ENCODE data around the gene MRAS. TPM values are rescaled to one million over a fixed set of nuclear protein-coding genes. Genes with fewer than 3 reads are reported as not detected.

Gene MRAS
- total RNA-seq, 1 donor from 2014 or later, result not detected

GRCh38 chr3:138384976-138385375 lies 36.6 kb downstream of the MRAS start:
- intact Hi-C loops (cut with micrococcal nuclease), result loop anchor here (1.0 kb wide), 1 partner anchor 49 kb away; the partner anchor contains the start of gene ESYT3

DNA sequence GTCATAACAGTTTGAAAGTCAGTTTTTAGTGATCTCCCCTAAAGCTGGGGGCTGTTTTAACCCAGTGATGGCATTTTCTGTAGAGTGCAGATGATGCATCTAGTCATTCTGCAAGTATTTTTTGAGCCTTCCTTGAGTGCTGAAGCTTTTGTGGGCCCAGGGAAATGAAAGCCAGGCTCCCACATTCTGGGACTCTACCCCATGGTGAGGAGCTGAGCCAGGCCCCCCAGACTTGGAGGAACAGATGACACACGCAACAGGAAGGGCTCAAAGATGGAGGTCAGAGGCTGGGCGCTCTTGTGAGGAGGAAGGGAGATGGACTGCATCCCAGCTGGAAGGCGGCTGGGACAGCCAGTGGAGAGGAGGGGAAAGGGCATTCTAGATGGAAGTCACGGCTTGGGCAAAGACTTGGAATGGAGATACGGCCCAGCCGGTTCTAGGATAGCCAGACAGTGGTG lies 40.8 kb downstream of the MRAS start:
- intact Hi-C loops (cut with micrococcal nuclease), result no loop called here

DNA sequence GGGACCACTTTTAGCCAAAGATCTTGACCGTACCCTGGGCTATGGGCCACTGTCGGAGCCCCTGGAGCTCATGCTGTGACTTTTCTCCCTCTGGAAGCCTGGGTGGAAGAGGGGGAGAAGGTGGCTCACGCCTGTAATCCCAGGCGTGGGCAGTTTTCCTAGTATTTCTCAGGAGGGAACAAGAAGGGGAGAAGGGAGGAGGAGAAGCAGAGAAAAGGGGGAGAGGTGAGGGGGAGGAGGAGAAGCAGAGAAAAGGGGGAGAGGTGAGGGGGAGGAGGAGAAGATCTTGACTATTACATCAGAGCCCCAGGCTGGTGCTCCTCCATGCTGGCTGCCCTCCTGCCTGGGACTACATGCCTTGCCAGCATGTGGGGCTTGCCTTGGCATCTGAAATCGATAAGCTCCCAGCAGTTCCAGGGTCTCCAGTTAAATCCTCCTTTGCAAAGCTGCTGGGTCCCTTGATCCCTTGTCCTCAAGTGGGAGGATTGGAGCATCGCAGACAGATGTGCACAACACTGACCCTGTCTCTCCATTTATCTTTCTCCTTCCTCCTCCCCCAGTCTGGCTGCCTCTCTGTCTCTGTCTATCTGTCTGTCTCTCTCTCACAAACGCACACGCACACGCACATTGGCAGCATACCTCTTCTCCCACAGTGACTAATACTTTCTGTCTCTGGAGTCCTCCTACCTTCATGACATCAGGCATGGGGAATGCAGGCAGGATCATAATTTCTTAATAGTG lies 41.6 kb downstream of the MRAS start:
- intact Hi-C loops (cut with micrococcal nuclease), result no loop called here

GRCh38 chr3:138390582-138390932 lies 42.2 kb downstream of the MRAS start:
- intact Hi-C loops (cut with micrococcal nuclease), result no loop called here

GRCh38 chr3:138394156-138394555 lies 45.8 kb downstream of the MRAS start:
- intact Hi-C loops (cut with micrococcal nuclease), result no loop called here

- intact Hi-C loops (cut with micrococcal nuclease), result no loop called here
Measured at GRCh38 chr3:138394686-138395085, 46.3 kb downstream of the MRAS start.

DNA sequence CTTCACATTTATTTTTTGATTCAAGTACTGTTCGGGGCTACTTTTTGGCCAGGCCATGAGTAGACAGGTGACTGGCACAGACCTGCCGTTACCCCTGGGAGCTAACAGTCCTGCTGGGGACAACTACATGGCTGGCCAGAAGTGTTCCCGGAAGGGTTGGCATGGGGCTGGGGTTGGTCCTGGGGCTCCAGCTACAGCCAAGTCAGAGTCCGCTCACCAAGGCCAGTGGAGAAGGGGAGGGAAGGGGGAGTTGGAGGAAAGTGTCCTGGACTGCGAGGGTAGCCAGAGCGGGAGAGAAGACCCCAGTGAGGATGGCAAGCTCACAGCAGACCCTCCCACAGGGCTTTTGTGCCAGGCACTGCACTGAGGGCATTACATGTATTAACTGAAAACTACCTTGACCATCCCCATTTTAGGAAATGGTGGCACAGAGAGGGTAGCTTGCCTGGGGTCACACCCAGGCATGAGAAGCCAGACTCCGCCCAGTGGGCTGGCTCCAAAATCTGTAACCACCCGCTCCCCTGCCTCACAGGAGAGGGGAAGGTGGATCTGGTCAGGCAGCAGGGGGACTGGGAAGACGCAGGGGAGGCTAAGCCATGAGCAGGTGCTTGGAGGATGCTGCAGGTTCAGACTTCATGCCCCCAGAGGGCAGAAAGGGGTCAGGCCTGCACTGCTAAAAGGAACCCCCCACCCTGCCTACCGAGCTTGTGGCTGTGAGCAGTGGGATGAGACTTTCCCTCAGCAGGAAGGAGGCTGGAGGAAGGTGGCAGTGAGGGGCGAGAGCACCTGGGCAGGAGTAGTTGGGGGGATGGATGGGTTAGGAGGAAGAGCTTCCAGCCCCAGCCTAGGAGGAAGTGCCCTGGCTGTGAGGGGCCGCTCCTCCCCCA lies 47.7 kb downstream of the MRAS start:
- intact Hi-C loops (cut with micrococcal nuclease), result no loop called here

- intact Hi-C loops (cut with micrococcal nuclease), result no loop called here
Measured at GRCh38 chr3:138396752-138397410, 48.5 kb downstream of the MRAS start.

DNA sequence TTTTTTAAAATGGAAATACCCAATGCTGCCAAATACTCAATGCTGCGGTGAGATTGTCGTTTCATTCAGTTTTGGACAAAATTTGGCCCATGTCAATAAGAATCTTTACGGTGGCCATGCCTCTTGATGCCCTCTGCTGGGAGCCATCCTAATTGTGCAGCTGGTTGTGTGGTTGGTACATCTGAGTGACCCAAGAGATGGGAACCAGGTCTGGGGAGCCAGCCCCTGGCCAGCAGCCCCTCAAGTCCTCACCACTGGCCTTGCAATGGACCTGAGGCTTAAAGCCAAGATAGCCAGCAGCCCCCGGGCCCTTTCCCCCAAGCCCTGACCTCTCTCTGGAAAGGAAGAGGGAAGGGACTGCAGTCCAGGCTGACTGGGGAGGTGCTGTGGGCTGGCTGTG lies 49.6 kb downstream of the MRAS start:
- intact Hi-C loops (cut with micrococcal nuclease), result loop anchor here (1.0 kb wide), 1 partner anchor 217 kb away; no protein-coding TSS in a partner anchor

DNA sequence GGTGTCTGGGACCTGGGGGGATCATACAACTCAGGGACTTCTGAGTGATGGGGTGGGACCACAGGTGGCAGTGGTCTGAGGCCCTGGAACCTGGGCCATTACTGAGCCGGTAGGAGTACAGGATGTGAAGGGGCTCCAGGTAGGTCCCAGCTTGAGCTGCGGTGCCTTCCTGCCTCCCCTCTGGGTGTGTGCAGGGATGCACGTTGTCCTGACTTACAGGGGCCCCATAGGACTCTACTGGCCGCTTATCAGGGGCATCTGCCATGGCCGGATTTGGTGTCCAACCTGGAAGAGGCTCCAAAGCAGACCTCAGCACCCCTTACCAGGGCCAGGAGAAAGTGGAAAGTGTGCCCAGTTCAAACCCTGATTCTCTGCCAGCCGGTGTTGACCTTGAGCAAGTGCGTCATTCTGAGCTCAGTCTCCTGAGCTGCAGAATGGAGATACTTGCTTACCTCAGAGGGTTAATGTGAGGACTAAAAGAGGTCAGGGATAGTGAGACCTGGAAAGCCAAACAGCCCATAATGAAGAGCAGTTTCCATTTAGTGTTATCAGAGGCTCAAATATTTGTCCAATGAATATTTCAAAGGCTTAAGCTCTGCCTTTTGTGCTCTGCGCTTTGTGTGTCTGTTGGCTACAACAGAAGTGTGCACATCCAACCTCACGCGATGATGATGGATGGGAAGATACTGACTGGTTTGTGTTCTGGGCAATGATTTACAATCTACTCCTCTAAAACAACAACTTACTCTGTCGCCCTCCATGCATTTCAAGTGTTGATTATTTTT lies 50.6 kb downstream of the MRAS start:
- intact Hi-C loops (cut with micrococcal nuclease), result loop anchor here (1.0 kb wide), 1 partner anchor 218 kb away; no protein-coding TSS in a partner anchor

- intact Hi-C loops (cut with micrococcal nuclease), result no loop called here
Measured at GRCh38 chr3:138399766-138400165, 51.4 kb downstream of the MRAS start.

DNA sequence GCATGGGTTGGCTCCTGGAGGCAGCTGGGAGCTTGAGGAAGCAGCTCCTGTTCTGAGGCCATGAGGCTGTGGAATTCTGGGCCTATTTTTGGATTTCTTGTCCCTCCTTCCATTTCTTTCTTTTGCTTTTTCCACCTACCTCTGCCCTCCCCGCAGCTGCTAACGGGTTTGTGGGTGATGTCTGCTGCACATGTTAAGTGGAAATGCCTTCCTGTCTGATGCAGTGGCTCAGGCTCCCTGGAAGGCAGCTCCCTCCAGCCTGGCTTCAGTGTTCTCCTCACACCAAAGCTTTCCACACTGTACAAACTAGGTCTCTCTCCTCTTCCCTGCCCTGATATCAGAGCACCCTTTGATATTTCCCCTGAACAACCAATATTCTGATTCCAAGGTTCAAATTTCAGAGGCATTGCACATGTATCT lies 52.3 kb downstream of the MRAS start:
- intact Hi-C loops (cut with micrococcal nuclease), result no loop called here

GRCh38 chr3:138401834-138402233 lies 53.5 kb downstream of the MRAS start:
- intact Hi-C loops (cut with micrococcal nuclease), result no loop called here

- intact Hi-C loops (cut with micrococcal nuclease), result no loop called here
Measured at GRCh38 chr3:138404121-138404520, 55.7 kb downstream of the MRAS start.

DNA sequence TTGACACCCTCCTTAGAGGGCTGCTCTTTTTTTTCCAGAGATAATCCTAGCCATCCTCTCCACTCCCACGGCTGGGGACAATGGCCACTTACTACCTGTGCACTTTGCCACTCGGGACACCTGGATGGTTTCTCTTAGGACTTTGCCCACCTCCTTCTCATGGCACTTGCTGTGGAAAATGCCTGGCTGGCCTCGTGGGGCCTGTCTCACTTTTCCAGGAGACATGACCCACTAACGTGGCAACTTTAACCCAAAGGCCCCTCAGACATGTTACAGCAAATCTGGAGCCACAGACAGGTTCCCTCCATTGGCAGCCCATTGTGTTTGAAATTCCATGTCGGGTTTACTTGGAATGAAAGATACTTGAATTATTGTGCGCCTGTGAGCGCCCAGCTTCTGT lies 56.6 kb downstream of the MRAS start:
- intact Hi-C loops (cut with micrococcal nuclease), result no loop called here

- intact Hi-C loops (cut with micrococcal nuclease), result no loop called here
Measured at GRCh38 chr3:138405486-138405885, 57.1 kb downstream of the MRAS start.

DNA sequence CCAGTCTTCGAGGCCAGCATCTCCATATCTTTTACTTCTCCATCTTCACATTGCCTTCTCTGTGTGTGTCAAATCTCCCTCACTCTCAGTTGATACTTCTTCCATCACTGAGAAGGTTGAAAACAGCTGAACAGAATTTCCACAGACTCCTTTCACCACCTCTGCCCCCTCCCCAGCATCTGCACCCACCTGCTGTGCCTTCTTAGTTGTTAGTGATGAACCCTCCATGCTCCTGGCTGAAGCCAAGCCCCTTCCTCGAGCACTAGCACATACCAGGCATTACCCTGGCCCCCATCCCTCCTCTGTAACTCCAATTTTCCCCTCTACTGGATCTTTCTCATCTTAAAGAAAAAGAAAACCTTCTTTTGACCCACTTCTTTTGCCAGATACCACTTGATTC lies 58.2 kb downstream of the MRAS start:
- intact Hi-C loops (cut with micrococcal nuclease), result no loop called here

DNA sequence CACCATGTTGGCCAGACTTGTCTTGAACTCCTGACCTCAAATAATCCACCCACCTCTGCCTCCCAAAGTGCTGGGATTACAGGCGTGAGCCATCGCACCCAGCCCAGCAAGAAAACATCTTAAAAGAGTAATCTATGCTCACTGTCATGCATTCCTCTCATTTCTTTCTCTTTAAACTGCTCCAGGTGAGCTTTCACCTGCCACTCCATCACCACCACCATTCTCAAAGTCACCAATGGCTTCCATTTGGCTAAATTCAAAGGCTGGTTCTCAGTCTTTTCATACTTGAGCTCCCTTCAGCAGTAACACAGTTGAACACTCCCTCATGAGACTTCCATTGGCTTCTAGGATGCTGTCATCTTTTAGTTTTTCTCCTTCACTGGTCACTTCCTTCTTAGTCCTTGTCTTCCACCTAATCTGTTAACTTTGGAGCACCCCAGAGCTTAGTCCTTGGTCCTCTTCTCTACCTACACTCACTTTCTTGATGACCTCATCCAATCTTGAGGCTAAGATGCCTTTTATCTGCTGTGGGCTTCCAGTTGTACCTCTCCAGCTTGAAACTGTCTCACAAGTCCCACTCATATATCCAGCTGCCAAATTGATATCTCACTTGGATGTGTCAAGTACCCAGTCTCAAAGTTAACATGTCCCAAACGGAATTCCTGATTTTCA lies 59.0 kb downstream of the MRAS start:
- intact Hi-C loops (cut with micrococcal nuclease), result no loop called here

GRCh38 chr3:138408751-138409570 lies 60.6 kb downstream of the MRAS start:
- intact Hi-C loops (cut with micrococcal nuclease), result no loop called here
